GM19035 (cell line): ENCODE measurements around the gene GRK4.

Source experiments
- ATAC-seq: cut with Tn5 transposase; IDR thresholded peaks from one replicate; pipeline ENCODE4 v1.9.1; 2021; ENCODE audit not compliant: unreplicated experiment

The GRK4 gene

GRCh38 chr4:3010998-3011397, 47.6 kb downstream of the GRK4 start:
- ATAC-seq: no peak

- no peak for ATAC-seq
Measured at GRCh38 chr4:3011456-3012220, 48.3 kb downstream of the GRK4 start.

- no peak for ATAC-seq
Measured at GRCh38 chr4:3013323-3013722, 50.0 kb downstream of the GRK4 start.

GRCh38 chr4:3013839-3014350, 50.5 kb downstream of the GRK4 start:
- ATAC-seq: peak; percentile 69

- ATAC-seq: no peak
Measured at GRCh38 chr4:3016961-3017360, 53.6 kb downstream of the GRK4 start.

- no peak for ATAC-seq
Measured at GRCh38 chr4:3017504-3017903, 54.1 kb downstream of the GRK4 start.

GRCh38 chr4:3019145-3019846, 55.9 kb downstream of the GRK4 start:
- ATAC-seq: no peak

- ATAC-seq: no peak
Measured at GRCh38 chr4:3021127-3021526, 57.8 kb downstream of the GRK4 start.

- ATAC-seq: no peak
Measured at GRCh38 chr4:3021627-3022026, 58.3 kb downstream of the GRK4 start.

- ATAC-seq: no peak
Measured at GRCh38 chr4:3022112-3022511, 58.7 kb downstream of the GRK4 start.

GRCh38 chr4:3022651-3023050, 59.3 kb downstream of the GRK4 start:
- ATAC-seq: no peak

GRCh38 chr4:3025881-3026280, 62.5 kb downstream of the GRK4 start:
- ATAC-seq: no peak

GRCh38 chr4:3026540-3026939, 63.2 kb downstream of the GRK4 start:
- no peak for ATAC-seq

GRCh38 chr4:3029464-3029863, 66.1 kb downstream of the GRK4 start:
- ATAC-seq: no peak

GRCh38 chr4:3030566-3031356, 67.4 kb downstream of the GRK4 start:
- no peak for ATAC-seq

- ATAC-seq: no peak
Measured at GRCh38 chr4:3031357-3032082, 68.1 kb downstream of the GRK4 start.

- ATAC-seq: no peak
Measured at GRCh38 chr4:3034231-3034630, 70.9 kb downstream of the GRK4 start.

- no peak for ATAC-seq
Measured at GRCh38 chr4:3035249-3035648, 71.9 kb downstream of the GRK4 start.

- ATAC-seq: no peak
Measured at GRCh38 chr4:3035674-3036073, 72.3 kb downstream of the GRK4 start.

GRCh38 chr4:3036131-3036952, 73.0 kb downstream of the GRK4 start:
- ATAC-seq: no peak
